Measurements from ENCODE around the gene OR10H4. TPM values are rescaled to one million over a fixed set of nuclear protein-coding genes. Genes with fewer than 3 reads are reported as not detected.

The OR10H4 gene
- total RNA-seq, 1 experiment from 2014 or later = not detected

GRCh38 chr19:15995536-15995935, 46.7 kb downstream of the OR10H4 start (continued):
- TF ChIP-seq, protein P1, sequence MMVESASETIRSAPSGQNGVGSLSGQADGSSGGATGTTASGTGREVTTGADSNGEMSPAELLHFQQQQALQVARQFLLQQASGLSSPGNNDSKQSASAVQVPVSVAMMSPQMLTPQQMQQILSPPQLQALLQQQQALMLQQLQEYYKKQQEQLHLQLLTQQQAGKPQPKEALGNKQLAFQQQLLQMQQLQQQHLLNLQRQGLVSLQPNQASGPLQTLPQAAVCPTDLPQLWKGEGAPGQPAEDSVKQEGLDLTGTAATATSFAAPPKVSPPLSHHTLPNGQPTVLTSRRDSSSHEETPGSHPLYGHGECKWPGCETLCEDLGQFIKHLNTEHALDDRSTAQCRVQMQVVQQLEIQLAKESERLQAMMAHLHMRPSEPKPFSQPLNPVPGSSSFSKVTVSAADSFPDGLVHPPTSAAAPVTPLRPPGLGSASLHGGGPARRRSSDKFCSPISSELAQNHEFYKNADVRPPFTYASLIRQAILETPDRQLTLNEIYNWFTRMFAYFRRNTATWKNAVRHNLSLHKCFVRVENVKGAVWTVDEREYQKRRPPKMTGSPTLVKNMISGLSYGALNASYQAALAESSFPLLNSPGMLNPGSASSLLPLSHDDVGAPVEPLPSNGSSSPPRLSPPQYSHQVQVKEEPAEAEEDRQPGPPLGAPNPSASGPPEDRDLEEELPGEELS (CRISPR knock-in tag; IDR thresholded peaks at IDR 0.05) = no peak
- TF ChIP-seq E2F4 (CRISPR knock-in tag; IDR thresholded peaks at IDR 0.05; ENCODE audit: borderline replicate concordance, low read depth) = no peak
- no peak for TF ChIP-seq TEAD4 (CRISPR knock-in tag; IDR thresholded peaks at IDR 0.05)
- no peak for TF ChIP-seq RELA (CRISPR knock-in tag; IDR thresholded peaks at IDR 0.05; ENCODE audit: borderline replicate concordance)
- no peak for TF ChIP-seq NFE2L1 (CRISPR knock-in tag; IDR thresholded peaks at IDR 0.05)
- TF ChIP-seq SP1 (CRISPR knock-in tag; conservative IDR thresholded peaks at IDR 0.05) = no peak
- no peak for TF ChIP-seq ZNF317 (CRISPR knock-in tag; IDR thresholded peaks at IDR 0.05; ENCODE audit: borderline replicate concordance, low read depth)
- no peak for TF ChIP-seq ZBTB43 (CRISPR knock-in tag; IDR thresholded peaks at IDR 0.05)
- no peak for TF ChIP-seq SMAD4 (CRISPR knock-in tag; IDR thresholded peaks at IDR 0.05)
- TF ChIP-seq HMGXB4 (CRISPR knock-in tag; IDR thresholded peaks at IDR 0.05) = no peak

DNA sequence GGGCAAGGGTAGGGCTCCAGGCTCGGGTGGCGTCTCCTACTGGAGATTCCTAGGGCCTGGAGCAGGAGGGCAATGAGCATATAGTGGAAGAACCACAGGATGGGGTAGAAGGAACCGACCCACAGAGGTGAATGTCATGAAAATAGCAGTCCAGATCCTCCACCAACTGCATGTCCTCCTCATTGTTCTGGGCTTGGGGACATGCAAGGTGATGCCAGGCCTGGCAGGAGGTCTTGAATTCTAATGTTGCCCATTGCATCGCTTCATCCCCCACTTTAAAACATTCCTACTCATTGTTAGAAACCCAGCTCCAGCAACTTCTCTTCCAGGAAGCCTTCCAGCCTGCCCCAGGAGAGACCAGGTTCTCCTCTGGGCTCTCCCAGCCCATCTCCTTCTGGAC, 49.4 kb downstream of the OR10H4 start:
- no peak for TF ChIP-seq ATF2 (CRISPR knock-in tag; IDR thresholded peaks at IDR 0.05; ENCODE audit: borderline replicate concordance, low read depth)
- no peak for TF ChIP-seq NR1H2 (CRISPR knock-in tag; IDR thresholded peaks at IDR 0.05)
- TF ChIP-seq ZBTB21 (CRISPR knock-in tag; IDR thresholded peaks at IDR 0.05; ENCODE audit: borderline replicate concordance) = no peak
- peaks cover 22% of the 10 kb centered on the region for H3K27me3 Mint-ChIP-seq (ENCODE audit: low read depth)
- POLR2A ChIA-PET = no interaction called here
- H3K27ac Mint-ChIP-seq = no peak overlapping the region
- H3K4me3 Mint-ChIP-seq = no peak overlapping the region
- ATAC-seq (no peak), DNase-seq (ENCODE audit: low spot score) (no peak)
- CTCF ChIA-PET = no interaction called here
- peaks cover 4% of the 10 kb centered on the region; the same call in 1 of the 2 replicates for H3K4me1 Mint-ChIP-seq
- peaks cover 36% of the 10 kb centered on the region for H3K36me3 Mint-ChIP-seq
- H3K9me3 Mint-ChIP-seq = peaks cover 80% of the 10 kb centered on the region

Other genes with a start within 250 kb of the OR10H4 start
- gene OR10H2, start 221.0 kb upstream of the OR10H4 start, total RNA-seq (2021) = not detected in 3 replicates
- gene OR10H3, start 211.0 kb upstream of the OR10H4 start, total RNA-seq (2021) = not detected in 3 replicates
- gene OR10H5, start 161.3 kb upstream of the OR10H4 start, total RNA-seq (2021) = not detected in 3 replicates
- not detected in 3 replicates for gene OR10H1, start 133.3 kb upstream of the OR10H4 start, total RNA-seq (2021)
- gene CYP4F2, start 50.9 kb upstream of the OR10H4 start, total RNA-seq (2021) = 0.24 to 1.2 TPM (median 0.34 TPM) in 3 replicates
- 0.07 TPM in 1 of 3 replicates, not detected in the others for gene CYP4F11, start 14.5 kb upstream of the OR10H4 start, total RNA-seq (2021)
- 302 to 327 TPM (median 323 TPM) in 3 replicates for gene TPM4, start 127.5 kb downstream of the OR10H4 start, total RNA-seq (2021)
- 68.4 to 81.8 TPM (median 74.0 TPM) in 3 replicates for gene RAB8A, start 162.9 kb downstream of the OR10H4 start, total RNA-seq (2021)
- 1.6 to 3.2 TPM (median 3.0 TPM) in 3 replicates for gene HSH2D, start 194.7 kb downstream of the OR10H4 start, total RNA-seq (2021)
- gene CIB3, start 224.5 kb downstream of the OR10H4 start, total RNA-seq (2021) = not detected in 3 replicates
- 59.5 to 62.6 TPM (median 62.2 TPM) in 3 replicates for gene FAM32A, start 236.4 kb downstream of the OR10H4 start, total RNA-seq (2021)
- 27.7 to 34.5 TPM (median 30.5 TPM) in 3 replicates for gene AP1M1, start 248.9 kb downstream of the OR10H4 start, total RNA-seq (2021)